ENCODE measurements around the gene WDR47. TPM values are rescaled to one million over a fixed set of nuclear protein-coding genes. Genes with fewer than 3 reads are reported as not detected.
"Not testable (repeated sequence)": the region's sequence is repeated elsewhere in the genome, so short reads cannot be mapped to it uniquely, and the experiment has no call there.

Gene WDR47
- total RNA-seq, 4 donors from 2014 or later = 2.9 to 16.5 (median 7.7) TPM

- no peak overlapping the region for H3K4me3 ChIP-seq
- TF ChIP-seq POLR2A (IDR thresholded peaks at IDR 0.05) = no peak
- TF ChIP-seq, protein P1, sequence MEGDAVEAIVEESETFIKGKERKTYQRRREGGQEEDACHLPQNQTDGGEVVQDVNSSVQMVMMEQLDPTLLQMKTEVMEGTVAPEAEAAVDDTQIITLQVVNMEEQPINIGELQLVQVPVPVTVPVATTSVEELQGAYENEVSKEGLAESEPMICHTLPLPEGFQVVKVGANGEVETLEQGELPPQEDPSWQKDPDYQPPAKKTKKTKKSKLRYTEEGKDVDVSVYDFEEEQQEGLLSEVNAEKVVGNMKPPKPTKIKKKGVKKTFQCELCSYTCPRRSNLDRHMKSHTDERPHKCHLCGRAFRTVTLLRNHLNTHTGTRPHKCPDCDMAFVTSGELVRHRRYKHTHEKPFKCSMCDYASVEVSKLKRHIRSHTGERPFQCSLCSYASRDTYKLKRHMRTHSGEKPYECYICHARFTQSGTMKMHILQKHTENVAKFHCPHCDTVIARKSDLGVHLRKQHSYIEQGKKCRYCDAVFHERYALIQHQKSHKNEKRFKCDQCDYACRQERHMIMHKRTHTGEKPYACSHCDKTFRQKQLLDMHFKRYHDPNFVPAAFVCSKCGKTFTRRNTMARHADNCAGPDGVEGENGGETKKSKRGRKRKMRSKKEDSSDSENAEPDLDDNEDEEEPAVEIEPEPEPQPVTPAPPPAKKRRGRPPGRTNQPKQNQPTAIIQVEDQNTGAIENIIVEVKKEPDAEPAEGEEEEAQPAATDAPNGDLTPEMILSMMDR (IDR thresholded peaks at IDR 0.05) = no peak
- no peaks in the 10 kb centered on the region for H3K4me1 ChIP-seq
- peaks cover 0 to 33% (median 0%) of the 10 kb centered on the region in 3 donors for H3K36me3 ChIP-seq
- no peaks in the 10 kb centered on the region for H3K9me3 ChIP-seq
- H3K27me3 ChIP-seq = no peaks in the 10 kb centered on the region
- no peak overlapping the region for H3K27ac ChIP-seq
- DNase-seq = no peak
Measured at GRCh38 chr1:109011335-109011734, 30.6 kb downstream of the WDR47 start.

- peaks cover 0 to 60% (median 7%) of the 10 kb centered on the region in 3 donors for H3K36me3 ChIP-seq
- not testable (repeated sequence) for H3K4me1 ChIP-seq, DNase-seq, H3K27me3 ChIP-seq, H3K27ac ChIP-seq, H3K4me3 ChIP-seq, H3K9me3 ChIP-seq
Measured at GRCh38 chr1:108996622-108997021, 45.3 kb downstream of the WDR47 start.

DNA sequence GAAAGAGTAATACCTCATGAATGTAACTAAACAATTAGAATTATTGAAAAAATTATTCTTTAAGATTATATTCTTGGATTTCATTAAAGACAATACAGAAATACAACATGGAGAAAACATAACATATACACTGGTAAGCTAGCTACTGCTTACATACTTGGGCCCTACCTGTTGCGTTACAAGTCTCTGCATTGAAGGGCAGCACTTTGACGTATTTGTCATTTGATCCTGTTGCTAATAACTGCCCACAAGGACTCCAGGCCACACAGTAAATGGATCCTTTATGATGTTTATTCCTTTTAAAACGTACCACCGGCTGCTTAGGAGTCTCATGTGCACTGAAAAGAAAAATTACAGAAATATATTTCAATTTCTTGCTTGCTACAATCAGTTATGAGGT is 58.8 kb downstream of the WDR47 start:
- Histone ChIP-seq H3K4me3 (no peak overlapping the region), H3K27ac (no peak overlapping the region), H3K9me3 (no peaks in the 10 kb centered on the region), H3K27me3 (no peaks in the 10 kb centered on the region), H3K4me1 (no peaks in the 10 kb centered on the region), H3K36me3 (peaks cover 0 to 14% (median 0%) of the 10 kb centered on the region in 3 donors)
- no peak for DNase-seq
- TF ChIP-seq, protein P1 (IDR thresholded peaks at IDR 0.05) = no peak
- no peak for TF ChIP-seq POLR2A (IDR thresholded peaks at IDR 0.05)

- no peaks in the 10 kb centered on the region for H3K4me1 ChIP-seq
- H3K9me3 ChIP-seq = no peaks in the 10 kb centered on the region
- H3K27me3 ChIP-seq = no peaks in the 10 kb centered on the region
- H3K36me3 ChIP-seq = peaks cover 0 to 8% (median 0%) of the 10 kb centered on the region in 3 donors
- no peak overlapping the region for H3K27ac ChIP-seq
- TF ChIP-seq, protein P1 (IDR thresholded peaks at IDR 0.05) = no peak
- TF ChIP-seq POLR2A (IDR thresholded peaks at IDR 0.05) = no peak
- DNase-seq = no peak
- no peak overlapping the region for H3K4me3 ChIP-seq
Measured at GRCh38 chr1:108976658-108977057, 65.2 kb downstream of the WDR47 start.

GRCh38 chr1:108972951-108973350 is 69.0 kb downstream of the WDR47 start:
- H3K4me3 ChIP-seq = no peak overlapping the region
- H3K27ac ChIP-seq = no peak overlapping the region
- no peak for TF ChIP-seq POLR2A (IDR thresholded peaks at IDR 0.05)
- TF ChIP-seq, protein P1 (IDR thresholded peaks at IDR 0.05) = no peak
- H3K36me3 ChIP-seq = peaks cover 0 to 14% (median 0%) of the 10 kb centered on the region in 3 donors
- H3K9me3 ChIP-seq = no peaks in the 10 kb centered on the region
- H3K4me1 ChIP-seq = no peaks in the 10 kb centered on the region
- no peaks in the 10 kb centered on the region for H3K27me3 ChIP-seq
- DNase-seq = no peak

DNA sequence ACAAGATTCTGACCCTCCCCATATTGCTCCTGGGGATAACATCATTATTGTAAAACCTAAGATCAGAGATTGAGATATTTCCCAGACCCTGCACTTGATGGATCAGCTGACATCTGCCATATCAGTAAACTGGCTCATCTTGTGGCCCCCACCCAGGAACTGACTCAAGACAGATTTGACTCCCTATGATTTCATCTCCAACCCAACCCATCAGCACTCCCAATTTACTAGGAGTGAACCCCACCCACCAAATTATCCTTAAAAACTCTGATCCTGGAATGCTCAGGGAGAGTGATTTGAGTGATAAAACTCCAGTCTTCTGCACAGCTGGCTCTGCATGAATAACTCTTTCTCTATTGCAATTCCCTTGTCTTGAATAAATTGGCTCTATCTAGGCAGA is 72.6 kb downstream of the WDR47 start:
- Histone ChIP-seq H3K9me3 (no peaks in the 10 kb centered on the region), H3K27me3 (no peaks in the 10 kb centered on the region), H3K36me3 (peaks cover 0 to 14% (median 0%) of the 10 kb centered on the region in 3 donors), H3K27ac (no peak overlapping the region), H3K4me1 (no peaks in the 10 kb centered on the region), H3K4me3 (no peak overlapping the region)
- TF ChIP-seq, protein P1 (IDR thresholded peaks at IDR 0.05) = no peak
- no peak for TF ChIP-seq POLR2A (IDR thresholded peaks at IDR 0.05)
- no peak for DNase-seq
